Measurements from ENCODE around the gene HNRNPUL2.
A peak's percentile ranks its signal among the peaks of the same experiment; 100 is the strongest.

The HNRNPUL2 gene

DNA sequence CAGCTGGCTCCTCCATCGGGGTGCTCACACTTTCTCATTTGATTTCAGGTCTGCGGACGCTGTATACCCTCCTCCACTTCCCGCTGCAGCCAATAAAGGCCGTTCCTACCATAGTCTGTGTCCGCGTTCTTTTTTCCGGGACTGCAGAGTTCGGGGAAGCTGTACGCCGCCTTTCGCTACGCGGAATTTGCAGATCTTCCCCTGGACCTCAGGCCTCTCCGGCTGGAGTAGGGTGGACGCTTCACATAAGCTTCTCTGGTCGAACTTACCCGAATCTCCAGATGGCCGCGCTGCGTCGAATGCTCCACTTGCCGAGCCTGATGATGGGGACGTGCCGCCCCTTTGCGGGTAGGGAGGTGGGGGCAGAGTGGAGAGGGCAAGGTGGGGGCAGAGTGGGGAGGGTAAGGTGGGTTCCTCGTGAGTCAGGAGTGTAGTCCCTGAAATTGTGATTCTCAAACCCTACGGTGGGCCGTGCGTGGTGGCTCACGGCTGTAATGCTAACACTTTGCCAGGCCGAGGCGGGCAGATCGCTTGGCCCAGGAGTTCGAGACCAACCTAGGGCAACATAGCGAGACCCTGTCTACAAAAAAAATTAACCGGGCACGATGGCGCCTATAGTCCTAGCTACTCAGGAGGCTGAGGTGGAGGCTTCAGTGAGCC is 61.5 kb downstream of the HNRNPUL2 start:
- DNase-seq = peak; percentile 57

DNA sequence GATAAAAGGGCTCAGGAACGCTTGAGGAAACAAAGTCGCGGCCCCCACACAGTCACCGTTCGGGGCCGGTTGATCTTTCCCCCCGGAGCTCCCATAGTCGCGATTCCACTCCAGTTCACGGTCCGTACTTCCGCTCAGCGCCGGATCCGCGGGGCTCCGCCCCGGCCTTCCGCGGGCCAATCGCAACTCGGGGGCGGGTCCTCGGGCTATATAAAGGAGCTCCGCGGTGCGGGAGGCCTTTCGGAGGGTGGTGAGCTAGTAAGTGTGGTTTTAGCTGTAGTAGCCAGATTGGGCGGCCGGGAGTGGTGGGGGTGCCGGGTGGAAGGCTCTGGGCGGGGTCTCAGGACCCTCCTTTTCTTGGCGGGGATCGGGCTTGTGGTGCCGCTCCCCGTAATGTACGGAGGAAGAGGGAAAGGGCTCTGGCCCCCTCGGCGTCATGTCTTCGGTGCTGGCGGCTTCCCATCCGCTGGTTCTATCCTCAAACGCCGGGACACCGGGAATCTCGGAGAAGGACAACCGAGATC is 62.1 kb downstream of the HNRNPUL2 start, which contains the start of the genes C11orf98 and CSKMT:
C11orf98 (minus strand) TSS at position 136 of the 524 bp plus-strand sequence; CDS start at position 95, 41 bp downstream.
CSKMT (plus strand) TSS at position 238 of the 524 bp plus-strand sequence. CDS start 568 bp downstream, outside the sequence.
- DNase-seq = peak; percentile 93

DNA sequence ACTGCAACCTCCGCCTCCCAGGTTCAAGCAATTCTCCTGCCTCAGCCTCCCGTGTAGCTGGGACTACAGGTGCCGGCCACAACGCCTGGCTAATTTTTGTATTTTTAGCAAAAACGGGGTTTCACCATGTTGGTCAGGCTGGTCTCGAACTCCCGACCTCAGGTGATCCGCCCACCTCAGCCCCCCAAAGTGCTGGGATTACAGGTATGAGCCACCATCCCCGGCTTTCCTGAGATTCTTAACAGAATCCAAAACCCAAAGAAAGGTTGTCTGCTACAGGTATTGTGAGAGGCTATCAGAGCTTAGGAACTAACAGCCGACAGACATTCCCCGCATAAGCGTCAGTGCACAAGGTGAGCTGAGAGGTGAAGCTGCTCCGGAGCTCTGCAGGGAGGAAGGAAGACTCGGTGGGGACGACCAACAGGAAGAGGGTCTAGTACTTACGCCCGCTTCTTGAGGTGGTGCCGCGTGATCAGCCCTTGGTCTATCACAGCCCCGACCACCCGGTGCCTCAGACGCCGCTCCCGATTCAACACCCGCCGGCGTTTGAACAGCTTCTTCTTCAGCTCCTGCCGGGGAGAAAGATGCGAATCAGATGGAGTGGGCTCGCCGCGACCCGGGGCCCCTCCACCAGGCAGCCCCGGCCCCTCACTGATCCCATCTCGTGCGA is 62.7 kb downstream of the HNRNPUL2 start:
- DNase-seq = peak; percentile 66
